ENCODE results near the gene ELF1.

ELF1 gene

DNA sequence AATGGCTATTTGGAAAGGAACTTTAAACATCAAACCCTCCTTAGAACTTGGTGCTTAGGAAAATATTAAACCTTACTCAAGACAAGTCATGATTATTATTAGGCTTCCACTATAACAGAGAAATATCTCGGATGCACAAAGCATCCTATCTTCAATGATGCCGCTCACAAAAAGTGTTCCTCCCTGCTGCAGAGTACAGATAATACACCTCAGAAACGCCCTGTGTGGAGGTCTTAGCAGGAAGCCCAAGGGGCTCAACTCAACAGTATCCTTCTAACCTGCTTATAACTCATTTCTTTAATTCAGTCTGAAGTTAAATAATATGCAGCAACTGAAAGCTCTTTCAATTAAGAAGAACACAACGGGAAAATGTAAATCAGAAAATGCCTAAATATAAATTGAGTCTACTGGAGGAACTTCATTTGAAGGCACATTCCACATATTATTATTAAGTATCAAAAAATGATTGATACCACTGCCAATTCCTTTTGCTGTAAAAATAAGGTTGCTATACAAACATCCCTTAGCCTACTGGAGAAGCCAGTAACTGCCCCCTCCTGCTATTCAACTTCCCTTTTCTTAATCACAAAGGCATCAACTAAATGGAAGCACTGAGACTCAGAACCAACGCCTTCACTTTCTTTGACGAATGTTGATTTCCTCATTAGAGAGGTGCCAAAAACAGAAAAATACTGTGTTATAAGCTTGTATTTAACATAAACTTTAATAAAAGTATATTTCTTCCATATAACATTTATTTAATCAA is 12.0 kb downstream of the ELF1 start:
- DNase-seq (ENCODE audit: low spot score) = no peak

DNA sequence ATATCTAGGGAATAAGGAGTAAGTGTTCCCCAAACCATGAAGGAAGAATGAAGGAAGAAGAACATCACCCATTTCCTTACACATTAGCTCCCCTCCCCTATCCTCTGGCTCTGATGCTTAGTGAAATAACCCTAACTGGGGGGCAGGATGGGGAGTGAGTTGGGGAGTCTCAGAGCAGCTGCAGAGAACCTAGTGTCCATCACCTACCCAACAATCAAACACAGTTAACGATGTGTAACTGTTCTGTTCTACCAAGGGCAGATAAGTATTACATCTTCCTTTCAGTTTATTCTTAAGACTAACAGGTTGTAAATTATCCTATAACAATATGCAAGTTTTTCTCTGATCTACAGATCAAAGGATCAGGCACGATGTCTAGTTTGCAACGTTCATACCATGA is 12.8 kb downstream of the ELF1 start:
- no peak for DNase-seq (ENCODE audit: low spot score)

DNA sequence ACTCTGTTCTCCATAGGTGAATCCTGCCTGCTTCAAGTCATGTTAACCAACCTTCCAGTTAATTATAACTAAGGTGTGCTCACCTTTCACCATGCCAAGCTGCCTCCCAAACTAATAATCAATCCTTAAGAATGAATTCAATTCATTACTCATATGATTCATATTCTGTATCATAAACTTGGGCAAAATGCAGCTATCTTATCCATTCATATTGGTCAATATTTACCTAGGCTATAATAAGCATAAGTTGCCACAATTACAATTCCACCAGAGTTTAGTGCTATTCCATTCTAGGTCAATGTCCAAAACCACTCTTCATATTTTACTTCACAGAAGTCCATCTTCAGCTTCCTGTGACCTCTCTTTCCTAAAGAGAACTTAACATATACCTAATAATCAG is 13.4 kb downstream of the ELF1 start:
- DNase-seq (ENCODE audit: low spot score) = no peak

DNA sequence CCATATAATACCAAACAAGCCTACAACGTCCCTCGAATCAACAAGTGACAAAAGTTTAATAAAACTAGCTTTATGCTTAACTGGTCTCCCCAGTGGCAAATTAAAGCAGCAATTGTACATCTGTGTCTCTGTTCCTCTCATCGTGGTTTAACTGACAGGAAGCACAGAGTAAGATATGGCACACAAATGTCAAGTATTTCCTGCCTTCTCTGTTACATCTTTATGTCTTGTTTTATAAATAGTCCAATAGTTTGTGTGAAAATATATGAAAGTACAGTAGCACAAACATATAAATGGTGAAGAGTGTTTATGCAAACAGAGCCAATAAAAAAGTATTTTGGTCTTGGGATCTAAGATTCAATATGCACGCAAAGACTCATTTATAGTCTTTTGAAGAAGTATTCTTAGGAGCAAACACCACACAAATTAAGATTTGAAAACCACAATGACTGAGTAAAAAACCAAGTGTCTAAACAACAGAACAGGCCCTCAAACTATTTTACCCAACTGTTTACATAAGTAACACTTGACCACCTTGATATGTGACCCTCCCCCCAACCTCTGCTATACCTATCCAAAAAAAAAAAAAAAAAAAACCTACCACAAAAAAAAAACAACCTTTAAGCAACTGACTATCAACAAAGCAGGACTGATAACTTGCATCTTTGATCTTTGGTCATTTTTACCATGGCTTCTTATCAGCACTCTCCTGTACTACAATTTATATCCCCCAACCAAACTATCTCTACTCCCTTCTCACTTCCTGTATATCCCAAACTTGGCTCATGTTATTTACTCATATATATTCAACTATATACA is 14.0 kb downstream of the ELF1 start:
- DNase-seq (ENCODE audit: low spot score) = no peak

DNA sequence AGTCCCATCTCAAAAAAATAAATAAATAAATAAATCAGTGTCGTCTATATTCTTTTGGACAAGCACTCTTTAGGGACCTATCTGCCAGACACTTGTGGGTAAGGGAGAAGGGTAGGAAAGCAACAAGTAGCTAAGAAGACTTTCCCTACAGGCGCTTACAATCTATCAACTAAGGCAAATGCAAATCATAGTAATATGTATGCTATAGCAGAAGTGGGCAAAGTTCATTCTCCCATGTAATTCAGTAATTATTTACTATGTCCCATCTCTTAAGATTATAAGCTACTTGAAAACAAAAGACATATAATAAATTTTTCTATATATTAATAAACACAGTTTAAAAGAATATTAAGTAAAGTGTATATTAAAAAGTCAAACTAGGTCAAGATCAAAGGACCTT is 16.5 kb downstream of the ELF1 start:
- no peak for DNase-seq (ENCODE audit: low spot score)

DNA sequence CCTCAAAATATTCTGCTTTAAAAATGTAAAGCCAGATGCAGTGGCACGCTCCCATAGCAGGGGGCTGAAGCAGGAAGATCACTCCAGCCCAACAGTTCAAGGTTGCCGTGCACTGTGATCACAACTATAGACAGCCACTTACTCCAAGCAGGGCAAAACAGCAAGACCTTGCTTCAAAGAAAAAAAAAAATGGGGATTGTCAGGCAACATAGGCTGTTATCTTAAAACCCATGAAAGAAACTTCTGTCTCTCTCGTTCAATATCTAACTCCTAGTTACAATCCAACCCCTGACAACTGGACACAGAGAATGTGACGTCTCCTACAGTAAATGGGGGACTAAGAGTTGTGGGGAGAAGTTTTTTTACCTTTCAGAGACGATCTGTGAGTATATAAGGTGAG is 17.4 kb downstream of the ELF1 start:
- DNase-seq (ENCODE audit: low spot score) = no peak

DNA sequence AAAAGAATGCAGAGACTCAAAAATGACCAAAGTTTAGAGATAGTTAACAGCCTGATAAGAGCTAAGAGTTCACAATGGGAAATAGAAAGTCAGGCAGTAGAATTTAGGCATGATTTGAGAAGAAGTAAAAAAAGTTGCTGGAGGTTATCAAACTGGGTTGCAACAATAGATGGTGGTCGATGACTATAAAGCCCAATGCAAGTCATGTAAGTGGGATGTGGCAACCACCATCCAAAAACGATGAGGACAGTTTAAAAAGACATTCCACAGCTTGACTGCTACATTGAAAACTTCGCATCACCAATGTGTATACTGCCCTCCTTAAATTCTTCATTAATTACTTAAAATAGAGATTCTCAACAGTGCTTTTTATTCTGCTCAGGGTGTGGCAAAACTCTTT is 19.7 kb downstream of the ELF1 start:
- DNase-seq (ENCODE audit: low spot score) = no peak

DNA sequence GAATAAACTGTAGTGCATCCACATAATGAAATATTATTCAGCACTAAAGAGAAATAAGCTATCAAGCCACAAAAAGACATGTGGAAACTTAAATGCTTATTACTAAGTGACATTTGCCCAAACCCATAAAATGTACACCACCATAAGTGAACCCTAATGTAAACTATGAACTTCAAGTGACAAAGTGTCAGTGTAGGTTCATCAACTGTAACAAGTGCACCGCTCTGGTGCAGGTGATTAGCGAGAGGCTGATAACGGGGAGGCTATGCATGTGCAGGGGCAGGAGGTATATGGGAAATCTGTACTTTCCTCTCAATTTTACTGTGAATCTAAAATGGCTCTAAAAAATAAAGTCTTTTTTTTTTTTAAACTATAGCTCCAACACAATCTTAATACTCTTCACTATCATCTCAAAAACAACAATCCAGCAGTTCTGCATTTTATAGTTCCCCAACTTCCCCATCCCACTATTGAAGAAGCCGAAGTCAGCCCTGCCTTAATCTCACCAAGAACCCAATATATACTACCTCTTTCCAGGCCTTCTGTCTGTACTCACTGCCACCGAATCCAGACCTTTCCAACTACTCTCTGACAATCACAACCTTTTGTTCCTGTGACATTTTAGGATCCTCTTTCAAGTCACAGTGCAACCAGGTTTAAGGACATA is 22.6 kb downstream of the ELF1 start:
- no peak for DNase-seq (ENCODE audit: low spot score)

DNA sequence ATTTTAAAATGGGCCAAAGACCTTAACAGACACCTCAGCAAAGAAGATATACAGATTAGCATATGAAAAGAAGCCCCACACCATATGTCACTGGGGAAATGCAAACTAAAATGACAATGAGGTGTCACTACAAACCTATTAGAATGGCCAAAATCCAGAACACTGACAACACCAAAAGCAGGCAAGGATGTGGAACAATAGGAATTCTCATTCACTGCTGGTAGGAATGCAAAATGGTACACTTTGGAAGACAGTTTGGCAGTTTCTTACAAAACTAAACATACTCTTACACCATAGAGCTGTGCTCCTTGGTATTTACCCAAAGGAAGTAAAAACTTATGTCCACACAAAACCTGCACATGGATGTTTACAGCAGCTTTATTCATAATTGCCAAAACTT is 23.1 kb downstream of the ELF1 start:
- no peak for DNase-seq (ENCODE audit: low spot score)

DNA sequence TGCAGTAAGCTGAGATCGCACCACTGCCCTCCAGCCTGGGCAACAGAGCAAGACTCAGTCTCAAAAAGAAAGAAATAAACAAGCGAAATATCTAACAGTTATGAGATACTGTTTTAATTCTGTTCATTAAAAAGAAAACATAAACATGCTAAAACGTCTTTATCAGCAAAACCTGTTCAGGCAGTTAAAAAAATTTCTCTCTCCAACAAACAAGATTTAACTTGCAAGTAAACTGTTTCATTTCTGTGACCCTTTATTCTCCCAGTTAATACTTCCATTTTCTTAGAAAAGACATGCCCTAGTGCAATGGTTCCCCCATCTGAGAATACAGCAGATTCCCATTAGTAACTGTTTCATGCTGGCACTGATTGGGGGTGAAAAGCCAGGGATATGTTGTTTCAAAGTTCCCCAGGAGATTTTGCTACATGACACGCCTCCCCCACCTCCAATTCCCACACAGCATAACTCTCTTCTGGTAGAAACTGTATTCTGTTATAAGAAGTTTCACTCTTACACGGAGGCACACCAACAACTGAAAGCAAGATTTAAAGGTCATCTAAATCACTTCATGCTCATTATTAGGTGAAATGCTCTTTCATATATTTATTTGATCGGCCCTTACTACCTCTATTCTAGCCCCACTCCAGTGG is 24.4 kb downstream of the ELF1 start:
- no peak for DNase-seq (ENCODE audit: low spot score)

DNA sequence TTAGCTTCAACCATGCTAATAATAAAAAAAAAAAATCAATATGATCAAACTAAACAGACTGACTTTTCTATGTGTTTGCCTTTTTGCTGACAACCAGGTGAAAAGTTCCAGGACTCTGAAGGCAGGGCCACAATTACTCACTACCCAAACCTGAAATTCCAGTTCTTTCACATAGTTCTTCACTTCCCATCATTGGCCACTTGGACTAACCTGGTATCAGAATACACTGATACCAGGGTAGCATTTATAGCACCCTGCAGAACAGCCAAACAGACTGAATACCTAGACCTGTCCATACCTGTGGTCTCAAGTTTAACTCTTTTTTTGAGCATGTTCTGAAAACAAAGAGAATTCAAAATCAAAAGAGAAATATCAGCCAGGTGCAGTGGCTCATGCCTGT is 25.1 kb downstream of the ELF1 start:
- DNase-seq (ENCODE audit: low spot score) = no peak

DNA sequence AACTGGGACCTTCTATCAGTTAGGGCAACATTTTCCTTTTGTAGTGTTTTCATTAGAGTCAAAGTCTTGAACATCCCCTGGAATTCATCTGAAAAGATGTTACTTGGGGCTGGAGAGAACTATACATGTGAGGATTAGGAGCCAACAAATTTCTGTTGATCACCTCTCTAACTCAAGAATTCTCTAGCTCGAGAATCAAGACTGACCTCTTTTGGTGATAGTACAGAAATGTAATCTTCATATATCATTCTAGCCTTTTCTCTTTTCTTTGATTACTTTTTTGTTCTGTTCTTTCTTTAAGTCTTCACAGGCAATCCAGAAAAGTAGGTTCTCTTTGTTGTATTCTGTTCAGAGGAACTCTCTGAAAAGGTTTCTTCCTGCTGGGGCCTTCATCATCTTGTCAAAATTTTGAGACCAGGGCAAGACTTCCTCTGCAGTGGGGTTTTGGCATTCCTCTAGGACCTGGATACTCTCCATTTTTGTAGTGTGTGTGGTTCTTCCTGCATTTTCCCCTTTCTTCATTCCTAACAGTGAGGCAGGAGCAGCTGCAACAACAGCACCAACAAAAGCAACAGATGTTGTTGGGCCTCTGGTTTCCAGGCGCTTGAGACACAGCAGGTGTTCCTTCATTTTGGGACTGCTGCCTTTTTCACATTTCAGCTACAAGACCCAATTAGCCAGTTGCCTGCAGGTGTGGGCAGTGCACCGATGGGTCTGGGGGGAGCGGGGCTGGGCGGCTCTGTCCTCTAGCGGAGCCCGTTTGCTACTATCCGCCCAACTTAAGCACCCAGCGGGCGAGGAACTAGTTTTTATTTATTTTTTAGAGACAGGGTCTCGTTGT is 26.2 kb downstream of the ELF1 start:
- DNase-seq (ENCODE audit: low spot score) = no peak

DNA sequence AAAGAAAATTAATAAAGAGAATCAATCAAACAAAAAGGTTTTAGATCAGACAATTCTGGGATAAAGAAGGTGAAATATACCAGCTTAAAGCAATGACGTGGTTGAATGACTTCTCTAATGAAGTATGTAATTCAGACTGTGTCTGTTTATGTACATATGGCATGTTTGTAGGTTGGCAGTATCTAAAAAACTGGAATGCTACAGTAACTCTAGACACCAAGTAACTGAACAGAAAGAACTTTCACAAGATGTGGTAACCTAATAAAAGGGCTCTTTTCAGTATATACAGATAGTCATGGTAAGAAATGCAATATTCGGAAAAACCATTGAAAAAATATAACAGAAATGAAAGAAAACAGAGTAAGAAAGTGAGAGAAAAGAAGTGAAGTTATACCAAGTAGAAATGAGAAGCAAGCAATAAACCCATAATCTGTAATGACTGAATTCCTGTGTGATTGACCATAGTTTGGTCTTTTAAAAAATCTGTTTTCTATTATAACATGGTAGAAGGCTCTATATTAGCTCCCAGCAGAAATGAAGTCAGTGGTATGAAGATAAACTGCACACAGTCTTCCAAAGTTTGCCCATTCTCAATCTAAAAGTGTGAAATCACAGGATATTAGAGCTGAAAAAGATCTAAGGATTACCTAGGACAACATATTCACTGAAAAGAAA is 31.4 kb downstream of the ELF1 start:
- DNase-seq (ENCODE audit: low spot score) = no peak

DNA sequence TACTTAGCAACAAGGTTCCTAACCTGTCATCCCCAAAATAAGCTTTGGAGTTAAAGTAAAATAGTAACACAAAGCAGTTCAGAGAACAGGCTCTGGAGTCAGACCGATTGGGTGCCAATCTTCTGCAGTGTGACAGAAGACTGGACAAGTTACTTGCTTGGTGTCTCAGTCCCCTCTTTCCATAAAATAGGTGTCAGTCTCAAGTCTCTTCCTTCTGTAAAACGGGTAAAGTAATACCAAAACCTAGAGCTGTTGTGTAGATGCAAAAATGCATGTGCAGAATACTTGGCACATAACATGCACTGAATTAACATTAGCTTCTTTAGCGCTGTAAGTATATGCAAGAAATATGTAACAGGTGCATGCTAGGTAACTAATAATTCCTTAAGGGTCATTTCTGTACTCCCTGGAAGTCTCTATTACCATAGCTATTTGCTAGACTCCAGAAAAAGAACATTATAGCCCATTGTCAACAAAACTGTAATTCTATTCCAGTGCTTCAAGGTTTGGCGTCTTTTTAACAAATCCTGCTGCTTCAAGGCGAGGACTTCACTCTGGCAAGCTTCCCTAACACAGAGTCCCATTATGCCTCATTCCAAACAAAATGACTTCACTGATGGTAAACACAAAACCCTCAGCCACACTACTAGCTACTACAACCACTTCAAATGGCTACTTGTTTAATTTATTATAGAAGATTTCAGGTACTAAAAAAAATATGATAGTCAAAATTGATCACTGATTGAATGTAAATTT is 32.8 kb downstream of the ELF1 start:
- DNase-seq (ENCODE audit: low spot score) = no peak

DNA sequence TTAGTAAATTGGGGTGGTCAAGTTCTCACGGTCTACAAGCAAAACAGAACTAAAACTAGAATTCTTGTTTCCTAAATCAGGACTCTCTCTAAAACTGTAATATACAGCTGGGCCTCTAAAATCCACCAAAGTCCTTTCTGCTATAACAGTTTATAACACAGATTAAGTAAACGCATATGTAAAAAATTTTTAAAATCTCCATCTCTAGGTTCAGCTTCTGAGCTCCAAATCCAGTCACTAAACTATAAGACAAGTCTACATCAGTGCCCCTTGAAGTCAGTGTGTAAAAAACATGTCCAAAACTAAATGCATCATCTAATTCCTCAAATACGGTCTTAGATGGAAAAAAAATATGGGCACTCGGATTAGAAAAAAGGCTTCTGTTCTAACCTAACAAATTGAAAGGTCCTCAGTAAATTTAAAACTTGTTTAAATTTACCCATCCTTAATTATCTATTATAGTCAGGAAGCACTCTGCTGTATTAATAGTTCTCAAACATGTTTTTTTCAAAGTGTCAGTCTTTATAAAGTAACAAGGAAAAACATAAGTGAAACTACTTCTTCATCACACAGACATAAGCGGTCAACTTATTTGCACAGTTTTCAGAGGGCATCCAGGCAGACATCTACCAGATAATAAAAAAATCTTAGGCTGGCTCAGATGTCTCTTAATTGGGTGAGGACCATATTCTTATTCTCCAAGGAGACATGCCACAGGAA is 33.6 kb downstream of the ELF1 start:
- no peak for DNase-seq (ENCODE audit: low spot score)

DNA sequence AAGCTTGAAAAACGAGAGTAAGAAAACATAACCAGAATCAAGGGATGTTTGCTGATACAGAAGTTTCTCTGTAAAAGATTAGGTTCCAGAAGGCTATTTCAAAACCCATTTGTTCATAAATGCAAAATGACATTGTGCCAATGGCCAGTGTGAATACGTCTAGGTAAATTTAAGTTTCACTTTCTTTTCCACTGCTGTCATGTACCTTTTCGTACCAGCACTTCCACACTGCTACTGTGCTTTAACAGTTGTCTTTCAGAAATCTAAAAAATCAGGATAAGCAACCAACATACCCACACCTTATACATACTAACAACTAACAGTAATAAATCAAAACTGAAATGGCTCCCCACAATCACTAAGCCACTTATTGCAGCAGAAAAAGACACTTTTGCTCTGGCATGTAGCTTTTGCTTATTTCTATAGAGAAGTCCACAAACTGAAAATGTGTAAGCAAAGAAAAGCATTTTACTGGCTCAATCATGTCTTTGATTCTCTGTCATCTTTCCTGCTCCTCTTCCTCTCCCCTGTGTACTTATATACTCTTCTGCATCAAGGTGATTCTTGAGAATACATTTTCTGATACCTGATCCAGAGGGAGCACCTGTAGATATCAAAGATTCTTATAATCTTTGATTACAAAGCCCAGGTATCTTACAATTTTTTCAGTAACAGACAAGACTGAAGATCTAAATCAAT is 34.3 kb downstream of the ELF1 start:
- DNase-seq (ENCODE audit: low spot score) = no peak

DNA sequence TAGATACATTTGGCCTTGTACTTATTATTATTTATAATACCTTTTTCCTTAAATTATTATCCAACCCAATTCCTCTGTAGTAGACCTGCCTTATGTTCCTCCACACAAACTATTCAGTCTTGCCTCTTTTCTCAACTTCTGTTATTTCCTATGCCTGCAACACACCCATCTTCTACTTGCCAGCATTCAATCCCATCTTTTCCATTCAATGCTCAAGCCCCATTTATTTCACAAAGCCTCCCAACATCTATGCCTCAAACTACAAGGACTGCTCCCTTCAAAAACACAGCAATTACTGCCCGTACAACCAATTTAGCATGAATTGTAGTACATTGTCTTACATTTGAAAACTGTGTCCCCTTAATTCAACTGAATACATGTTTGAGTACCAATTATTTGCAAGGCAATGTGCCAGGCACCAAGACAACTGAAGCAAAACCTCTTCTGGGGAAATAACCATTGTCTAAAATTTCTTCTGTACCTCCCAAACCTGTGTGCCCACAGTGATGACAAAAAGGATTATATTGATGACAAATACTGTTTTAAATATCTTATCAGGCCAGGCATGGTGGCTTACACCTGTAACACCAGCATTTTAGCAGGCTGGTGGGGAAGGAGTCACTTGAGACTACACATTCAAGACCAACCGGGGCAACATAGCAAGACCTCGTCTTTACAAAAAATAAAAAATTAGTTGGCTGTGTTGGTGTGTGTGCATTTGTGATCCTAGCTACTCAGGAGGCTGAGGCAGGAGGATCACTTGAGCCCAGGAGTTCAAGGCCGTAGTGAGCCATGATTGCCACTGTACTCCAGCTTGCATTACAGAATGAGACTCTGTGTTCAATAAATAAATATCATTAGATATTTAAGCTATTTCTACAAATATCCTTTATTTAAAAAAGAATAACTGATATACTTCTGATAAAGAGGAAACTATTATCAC is 35.1 kb downstream of the ELF1 start:
- no peak for DNase-seq (ENCODE audit: low spot score)

DNA sequence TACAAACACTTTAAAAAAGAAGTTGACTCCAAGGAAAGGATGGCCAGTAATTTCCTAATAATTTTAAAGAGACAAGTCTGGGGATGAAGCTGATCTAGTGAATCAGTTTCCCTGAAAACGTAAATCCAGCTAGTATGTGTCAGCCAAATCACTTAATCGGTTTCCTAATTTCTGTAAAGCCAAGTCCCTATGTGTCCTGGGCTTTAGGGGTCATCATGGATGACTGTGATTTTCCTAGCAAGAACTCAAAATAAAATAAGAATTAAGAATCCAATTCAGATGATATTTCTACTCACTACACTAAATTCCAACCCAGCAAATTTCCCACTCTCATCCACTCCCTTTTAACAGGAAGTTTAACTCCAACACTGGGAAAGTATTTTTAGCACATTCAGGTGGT is 35.9 kb downstream of the ELF1 start:
- no peak for DNase-seq (ENCODE audit: low spot score)

Measured in RKO (cell line).